Astrocyte of the spinal cord (primary cell): ENCODE measurements around the gene QSOX1.

ENCODE experiments used
- DNase-seq: peaks from one replicate; pipeline ENCODE4 v3.0.0; 2011; ENCODE audit warnings: low read depth, low spot score
- H3K4me3 ChIP-seq: 2 replicates; pipeline ENCODE4 v1.5.1; 2011; ENCODE audit warnings: low read depth, mild to moderate bottlenecking, low read length, moderate library complexity
- CTCF ChIP-seq: IDR thresholded peaks from 2 replicates; pipeline ENCODE4 v1.5.1; 2012; ENCODE audit warnings: low read depth, mild to moderate bottlenecking, low read length, inconsistent platforms
- in situ Hi-C: cut with HindIII; loops from 2 replicates; pipeline ENCODE4 v1.10.0; 2017; ENCODE audit warnings: low sequenced_read_pairs

Gene QSOX1

GRCh38 chr1:180184041-180184440 is 29.4 kb downstream of the QSOX1 start:
- no peak for TF ChIP-seq CTCF
- in situ Hi-C loops = no loop called here
- DNase-seq = no peak
- no peak overlapping the region for H3K4me3 ChIP-seq

GRCh38 chr1:180185281-180185680 is 30.6 kb downstream of the QSOX1 start:
- in situ Hi-C loops = no loop called here
- DNase-seq = no peak
- no peak for TF ChIP-seq CTCF
- H3K4me3 ChIP-seq = no peak overlapping the region

GRCh38 chr1:180185971-180186645 is 31.4 kb downstream of the QSOX1 start:
- no peak for TF ChIP-seq CTCF
- in situ Hi-C loops = no loop called here
- H3K4me3 ChIP-seq = no peak overlapping the region
- no peak for DNase-seq

GRCh38 chr1:180186831-180187230 is 32.2 kb downstream of the QSOX1 start:
- TF ChIP-seq CTCF = no peak
- no peak overlapping the region for H3K4me3 ChIP-seq
- in situ Hi-C loops = no loop called here
- no peak for DNase-seq

GRCh38 chr1:180187626-180188025 is 33.0 kb downstream of the QSOX1 start:
- in situ Hi-C loops = no loop called here
- peak; percentile 3 for TF ChIP-seq CTCF
- DNase-seq = no peak
- no peak overlapping the region for H3K4me3 ChIP-seq

- H3K4me3 ChIP-seq = no peak overlapping the region
- TF ChIP-seq CTCF = peak; percentile 85
- peak; percentile 46 for DNase-seq
- in situ Hi-C loops = no loop called here
These were observed 33.4 kb downstream of the QSOX1 start for GRCh38 chr1:180188091-180188506.

- no peak for DNase-seq
- in situ Hi-C loops = no loop called here
- no peak for TF ChIP-seq CTCF
- H3K4me3 ChIP-seq = no peak overlapping the region
These were observed 34.1 kb downstream of the QSOX1 start for GRCh38 chr1:180188684-180189175.
